SU-DHL-6 (cell line): ENCODE measurements around the gene KCTD19.

Source experiments
- CTCF ChIP-seq: fragments of 200-600 bp; sonication (generic); IDR thresholded peaks from one replicate; pipeline ENCODE4 v1.5.1; 2017; ENCODE audit warnings: antibody characterized with exemption, mild to moderate bottlenecking, low read length, moderate library complexity; ENCODE audit not compliant: insufficient read depth, poor library complexity, severe bottlenecking
- EZH2phosphoT487 ChIP-seq: fragments of 200-600 bp; sonication (generic), shearing (Covaris generic); conservative IDR thresholded peaks from 2 replicates; pipeline ENCODE4 v1.6.1; 2018; ENCODE audit warnings: mild to moderate bottlenecking, antibody characterized with exemption, low read length, moderate library complexity, mixed read lengths

- TF ChIP-seq CTCF (no peak), EZH2phosphoT487 (no peak)
These were observed 49.1 kb downstream of the KCTD19 start for GRCh38 chr16:67277294-67277998.
